Heart left ventricle (tissue), 16 donors: ENCODE data around the gene TSPAN13. TPM values are rescaled to one million over a fixed set of nuclear protein-coding genes. Genes with fewer than 3 reads are reported as not detected.

Experiments used
- ATAC-seq, 4 donors: fragments of 200-7000 bp; cut with Tn5 transposase; one replicate each; pipeline ENCODE4 v1.9.1; 2020 to 2022; ENCODE audit warnings: moderate library complexity in 4 of 4, mild to moderate bottlenecking in 3 of 4, moderate number of reproducible peaks in 1 of 4
- DNase-seq, 5 donors: peaks; one replicate each; pipeline ENCODE4 v3.0.0-alpha.2; 2020
- H3K27ac ChIP-seq, 12 donors: fragments of 200-600 bp; sonication (generic) in 4 of 12; one replicate each; pipeline versions ENCODE4 v1.5.0 to v1.8.0; 2016 to 2022; ENCODE audit warnings: mild to moderate bottlenecking in 2 of 12
- H3K27me3 ChIP-seq, 9 donors: fragments of 200-600 bp; sonication (generic) in 2 of 9; one replicate each; pipeline versions ENCODE4 v1.5.1 to v1.8.0; 2016 to 2022; ENCODE audit warnings: mild to moderate bottlenecking in 3 of 9
- H3K36me3 ChIP-seq, 9 donors: fragments of 200-600 bp; sonication (generic) in 2 of 9; one replicate each; pipeline versions ENCODE4 v1.5.0 to v1.8.0; 2018 to 2022; ENCODE audit warnings: mild to moderate bottlenecking in 2 of 9
- H3K4me1 ChIP-seq, 12 donors: fragments of 200-600 bp; sonication (generic) in 4 of 12; one replicate each; pipeline versions ENCODE4 v1.5.0 to v1.8.0; 2016 to 2022; ENCODE audit warnings: mild to moderate bottlenecking in 3 of 12
- H3K4me3 ChIP-seq, 12 donors: fragments of 200-600 bp; sonication (generic) in 4 of 12; one replicate each; pipeline versions ENCODE4 v1.5.0 to v1.8.0; 2017 to 2022; ENCODE audit warnings: mild to moderate bottlenecking in 9 of 12, moderate library complexity in 4 of 12
- H3K9me3 ChIP-seq, 12 donors: fragments of 200-600 bp; sonication (generic) in 4 of 12; one replicate each; pipeline versions ENCODE4 v1.5.0 to v1.8.0; 2016 to 2022; ENCODE audit warnings: mild to moderate bottlenecking in 1 of 12
- CTCF ChIP-seq, 12 donors: fragments of 200-600 bp; sonication (generic) in 4 of 12; IDR thresholded peaks; one replicate each; pipeline versions ENCODE4 v1.5.0 to v1.8.0; 2018 to 2022; ENCODE audit warnings: antibody characterized with exemption in 12 of 12, mild to moderate bottlenecking in 5 of 12
- POLR2A ChIP-seq, 2 donors: fragments of 450-650 bp; IDR thresholded peaks; one replicate each; pipeline ENCODE4 v1.6.1; 2017; ENCODE audit warnings: antibody characterized with exemption in 2 of 2, mild to moderate bottlenecking in 2 of 2, moderate library complexity in 2 of 2
- WGBS, 4 donors: extraction: QIAGEN DNeasy Blood & Tissue Kit in 2 of 4; methylation state at CpG; one replicate each; pipeline versions ENCODE4 v1.1.5 to v1.1.7; 2013 to 2018; 5-methylcytosine and 5-hydroxymethylcytosine counted together
- intact Hi-C, 10 donors: fragments of 100-400 bp; cut with DNase I; formaldehyde crosslinking; loops; one replicate each; pipeline versions ENCODE4 v1.11.1 to v1.14.2; 2022
- polyA plus RNA-seq, 2 donors: library from polyadenylated mRNA; stranded (reverse); fragments of 200-250 nt; gene quantifications; one replicate each; pipeline ENCODE4 v1.2.3, GENCODE V29; 2013
- total RNA-seq, 9 donors: library from RNA; depleted of rRNA in 2 of 9; stranded (reverse); fragments of >200 nt in 2 of 9; fragmentation: NEBNext Ultra II Directional in 3 of 9; extraction: Animal tissue kit (Norgen Biotek cat#: 25700) in 3 of 9; gene quantifications; one replicate each; pipeline versions ENCODE4 v1.1.0 to v1.2.4, GENCODE V29; 2016 to 2023
- donor health status: ischemic (EF 13 %, LVEDD 7.1; RV severe dilation, severe dysfunction).
- donor health status: healthy with polysubstance abuse.
- donor health status: DM: no; HTN: yes; CAD: no.
- donor health status: DM: no; HTN: no; CAD: no.
- donor health status: ischemic (EF 25% LVEDD 6.9; RV normal size, moderate dysfunction).
- donor health status: ischemic (EF 25% LVEDD 5.7; RV mildly dilated, moderate dysfunction).
- donor health status: healthy.
- donor health status: DM: yes; HTN: yes; CAD: no.
- donor health status: ischemic (EF 35%, LVEDD 5.7; RV mildly dilated, moderate dysfunction).
- donor health status: nonischemic (EF 11% LVEDD 7.7; RV severe dilation, severe dysfunction).
- donor health status: DM: yes; HTN: yes; CAD: no.
- donor health status: PGD.
- donor health status: ischemic (EF 29% LVEDD 5.4; RV normal size, mild dysfunction).
- donor health status: nonischemic (EF 23%, LVEDD 6.1; RV moderate dilation, normal function).

Gene TSPAN13
- total and polyA plus RNA-seq, 11 donors = 7.4 to 39.5 (median 14.8) TPM

- Histone ChIP-seq H3K36me3 (no peaks in the 10 kb centered on the region), H3K27me3 (no peaks in the 10 kb centered on the region), H3K9me3 (peaks cover 0 to 3% (median 0%) of the 10 kb centered on the region in 12 donors), H3K4me3 (no peak overlapping the region), H3K4me1 (peaks cover 0 to 14% (median 4%) of the 10 kb centered on the region in 12 donors), H3K27ac (no peak overlapping the region)
- DNase-seq = no peak
- intact Hi-C loops = loop anchor here in 1 of 10 donors (10.0 kb wide), 1 partner anchor 79 kb away; no protein-coding TSS in a partner anchor
- ATAC-seq = no peak
- 92 to 100% (median 98%) methylated on average over 2 of the region's 2 CpGs for WGBS, 4 donors
- TF ChIP-seq CTCF (IDR thresholded peaks at IDR 0.05) (no peak), POLR2A (IDR thresholded peaks at IDR 0.05) (no peak)
Measured at GRCh38 chr7:16773884-16774283, 20.3 kb downstream of the TSPAN13 start.

- Histone ChIP-seq H3K36me3 (no peaks in the 10 kb centered on the region), H3K4me3 (no peak overlapping the region), H3K9me3 (no peaks in the 10 kb centered on the region), H3K4me1 (peaks cover 0 to 14% (median 4%) of the 10 kb centered on the region in 12 donors), H3K27ac (no peak overlapping the region), H3K27me3 (no peaks in the 10 kb centered on the region)
- 80 to 92% (median 90%) methylated on average over 4 of the region's 4 CpGs for WGBS, 4 donors
- intact Hi-C loops = loop anchor here in 1 of 10 donors (10.0 kb wide), 1 partner anchor 79 kb away; no protein-coding TSS in a partner anchor
- no peak for TF ChIP-seq CTCF (IDR thresholded peaks at IDR 0.05)
- no peak for TF ChIP-seq POLR2A (IDR thresholded peaks at IDR 0.05)
- DNase-seq (no peak), ATAC-seq (no peak)
Measured at GRCh38 chr7:16774294-16774693, 20.7 kb downstream of the TSPAN13 start.

- H3K36me3 ChIP-seq = no peaks in the 10 kb centered on the region
- no peak for TF ChIP-seq POLR2A (IDR thresholded peaks at IDR 0.05)
- no peak for TF ChIP-seq CTCF (IDR thresholded peaks at IDR 0.05)
- H3K27ac ChIP-seq = no peak overlapping the region
- H3K27me3 ChIP-seq = no peaks in the 10 kb centered on the region
- no peaks in the 10 kb centered on the region for H3K9me3 ChIP-seq
- no peak overlapping the region for H3K4me3 ChIP-seq
- ATAC-seq (no peak), DNase-seq (no peak)
- intact Hi-C loops = loop anchor here in 1 of 10 donors (10.0 kb wide), 1 partner anchor 80 kb away; no protein-coding TSS in a partner anchor
- peaks cover 0 to 14% (median 4%) of the 10 kb centered on the region in 12 donors for H3K4me1 ChIP-seq
Measured at GRCh38 chr7:16774986-16775385, 21.4 kb downstream of the TSPAN13 start.

GRCh38 chr7:16776053-16776452 lies 22.5 kb downstream of the TSPAN13 start:
- H3K27ac ChIP-seq = no peak overlapping the region
- intact Hi-C loops = loop anchor here in 1 of 10 donors (10.0 kb wide), 1 partner anchor 81 kb away; no protein-coding TSS in a partner anchor
- DNase-seq (no peak), ATAC-seq (no peak)
- no peaks in the 10 kb centered on the region for H3K27me3 ChIP-seq
- no peaks in the 10 kb centered on the region for H3K36me3 ChIP-seq
- H3K4me1 ChIP-seq = peaks cover 0 to 14% (median 4%) of the 10 kb centered on the region in 12 donors
- no peak for TF ChIP-seq POLR2A (IDR thresholded peaks at IDR 0.05)
- TF ChIP-seq CTCF (IDR thresholded peaks at IDR 0.05) = no peak
- WGBS, 4 donors = 91 to 95% (median 93%) methylated on average over 7 of the region's 7 CpGs
- H3K4me3 ChIP-seq = no peak overlapping the region
- H3K9me3 ChIP-seq = no peaks in the 10 kb centered on the region
